Fibroblast of skin of right quadriceps (primary cell): Measurements from ENCODE around the gene FBXL13.
"Not testable (repeated sequence)": the region's sequence is repeated elsewhere in the genome, so short reads cannot be mapped to it uniquely, and the experiment has no call there.

Experiments used
- DNase-seq: peaks from one replicate; pipeline ENCODE4 v3.0.0-alpha.2; 2013

Gene FBXL13

DNA sequence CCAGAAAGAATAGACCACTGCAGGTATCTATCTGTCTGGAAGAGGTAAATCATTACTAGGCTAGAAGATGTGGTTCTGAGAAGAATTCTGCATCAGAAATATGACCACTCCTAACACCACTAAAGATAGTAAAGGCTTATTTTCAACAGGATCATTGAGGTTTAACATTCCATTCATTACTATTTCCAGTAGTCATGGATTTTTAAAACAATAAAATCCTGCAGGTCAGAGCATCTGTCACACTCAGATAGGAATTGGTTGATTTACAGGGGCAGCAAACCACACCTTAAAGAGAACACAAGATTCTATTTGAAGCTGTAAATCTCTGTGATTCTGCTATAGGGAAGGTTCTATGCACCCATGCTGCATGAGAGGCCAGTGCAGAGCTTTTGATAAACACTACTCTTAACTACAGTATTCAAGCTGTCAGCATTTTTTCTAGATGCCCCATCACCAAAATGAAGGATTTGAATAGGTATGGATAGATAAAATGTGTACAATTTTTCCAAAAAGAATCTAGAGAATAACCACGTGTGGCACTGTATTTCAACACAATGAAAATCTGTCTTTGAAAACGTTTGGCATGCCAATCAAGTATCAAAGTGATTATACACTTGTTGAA is 147.2 kb downstream of the FBXL13 start:
- peak; percentile 63 for DNase-seq

DNA sequence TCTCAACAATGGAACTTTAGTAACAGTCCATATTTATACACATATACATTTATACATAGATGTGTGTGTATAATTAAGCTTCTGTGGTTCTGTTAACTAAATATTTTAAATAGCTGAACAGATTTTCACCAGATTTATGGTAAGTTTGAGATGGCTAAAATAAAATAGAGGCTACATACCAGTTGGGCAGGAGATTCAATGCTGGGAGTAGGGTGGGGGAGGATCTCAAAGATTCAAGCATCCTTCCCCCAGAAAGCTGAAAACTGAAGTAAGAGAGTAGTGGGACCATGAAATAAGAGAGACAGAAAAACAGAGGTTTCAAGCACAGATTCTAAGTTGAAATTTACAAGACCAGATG is 147.8 kb downstream of the FBXL13 start:
- peak; percentile 63 for DNase-seq

DNA sequence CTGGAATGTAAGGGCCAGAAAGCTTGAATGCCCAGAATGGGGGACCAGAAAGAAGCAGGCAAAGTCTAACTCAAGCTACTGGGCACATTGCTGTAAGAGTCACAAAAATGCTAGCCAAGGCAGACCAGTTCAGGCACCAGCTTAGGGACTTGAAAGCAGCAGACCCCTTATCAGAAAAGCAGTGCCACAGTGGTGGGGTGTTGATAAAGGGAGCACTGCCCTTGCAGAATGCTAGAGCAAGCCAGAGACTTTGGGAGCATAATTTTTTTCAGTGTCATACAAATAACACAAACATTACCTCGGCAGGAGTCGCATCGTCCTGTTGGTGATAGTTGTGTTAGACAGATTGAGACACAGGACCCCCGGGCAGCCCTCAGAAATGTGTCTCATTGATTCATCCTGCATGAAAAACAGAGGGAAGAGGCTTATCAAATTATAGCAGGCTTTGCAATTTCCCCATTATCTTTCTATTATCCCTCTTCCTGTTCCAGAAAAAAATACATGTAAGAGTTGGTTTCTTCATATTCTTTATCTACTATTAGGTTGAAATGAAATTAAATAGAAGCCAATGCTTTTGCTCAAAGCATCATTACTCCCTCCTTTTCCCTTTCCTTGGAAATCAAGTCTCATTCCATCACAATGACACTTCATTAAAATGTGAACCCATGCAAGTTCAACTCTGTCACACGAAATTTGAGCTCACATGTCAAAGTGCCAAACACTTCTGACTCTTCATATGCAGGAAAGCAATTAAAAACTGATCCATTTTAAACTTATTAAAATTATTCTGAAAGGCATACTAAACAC is 148.4 kb downstream of the FBXL13 start:
- peak; percentile 68 for DNase-seq

DNA sequence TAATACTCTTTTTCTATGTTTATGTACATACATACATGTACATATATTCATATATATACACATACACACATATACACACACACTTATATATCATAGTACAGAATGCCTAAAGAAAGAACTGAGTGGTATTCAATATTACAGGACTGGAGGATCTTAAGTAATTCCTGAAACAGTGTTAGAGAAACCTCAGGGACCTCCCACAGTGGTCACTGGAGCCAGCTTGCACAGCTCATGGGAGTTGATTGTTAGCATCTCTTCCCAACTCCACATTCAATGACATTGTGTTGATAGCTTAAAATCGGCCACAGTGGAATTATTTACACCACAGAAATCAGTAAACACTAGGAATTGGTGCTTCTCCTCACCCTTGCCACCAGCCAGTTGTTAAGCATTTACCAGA is 155.8 kb downstream of the FBXL13 start:
- DNase-seq = no peak

DNA sequence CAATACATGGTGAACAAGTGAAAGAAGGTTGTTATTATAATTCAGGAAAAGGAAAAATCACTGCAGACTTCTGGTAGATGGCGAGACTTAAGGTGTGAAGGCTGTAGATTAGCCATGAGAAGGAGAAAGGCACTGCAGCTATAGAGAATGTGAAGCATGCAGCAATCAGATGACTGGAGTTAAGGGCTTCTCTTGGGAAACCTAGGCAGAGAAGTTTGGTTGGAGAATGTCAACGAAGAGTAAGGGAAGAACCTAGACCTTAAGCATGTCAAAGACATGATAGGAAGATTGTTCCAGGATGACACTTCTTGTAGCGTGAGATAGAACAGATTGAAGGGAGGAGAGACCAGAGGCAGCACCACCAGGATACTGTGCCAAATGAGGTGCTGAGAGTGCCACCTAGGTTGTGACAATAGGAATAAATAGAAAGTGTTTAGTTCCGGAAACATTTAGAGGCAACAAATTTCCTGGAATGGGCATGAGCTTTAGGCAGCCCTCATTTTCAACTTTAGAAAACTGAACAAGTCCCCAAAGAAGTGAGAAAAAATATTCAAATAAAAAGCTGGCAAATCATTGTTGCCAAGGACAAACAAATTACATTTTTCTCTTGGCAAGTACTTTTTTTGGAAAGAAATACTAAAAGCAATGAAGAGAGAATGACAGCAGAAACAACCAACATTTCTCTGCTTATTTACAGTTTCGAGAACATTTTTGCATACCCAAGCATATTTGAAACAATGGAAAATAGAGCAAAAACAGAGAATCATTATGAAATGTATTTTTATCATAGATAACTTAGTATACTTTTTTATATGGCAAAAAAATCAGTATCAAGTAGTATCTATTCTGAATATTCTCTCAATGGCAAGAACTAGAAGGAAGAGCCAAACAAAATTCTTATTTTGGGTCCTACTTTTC is 156.9 kb downstream of the FBXL13 start:
- no peak for DNase-seq

DNA sequence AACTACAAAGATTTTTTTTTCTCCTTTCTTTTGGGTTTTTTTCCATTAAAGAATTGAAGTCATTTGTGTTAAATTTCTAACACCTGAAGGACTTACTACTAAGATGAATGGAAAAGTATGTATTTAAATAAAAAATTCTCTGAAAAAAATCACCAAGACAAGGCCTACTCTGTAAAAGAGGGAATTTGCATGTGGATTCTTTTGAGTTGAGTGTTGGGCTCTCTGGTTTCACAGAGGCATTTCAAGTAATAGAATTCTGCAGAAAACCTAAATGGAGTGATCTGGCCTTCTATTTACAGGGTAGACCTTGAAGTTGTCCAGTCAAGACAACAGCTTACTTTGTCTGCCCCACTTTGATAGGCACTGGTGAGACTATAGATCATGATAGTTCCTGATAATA is 157.7 kb downstream of the FBXL13 start:
- DNase-seq = no peak

DNA sequence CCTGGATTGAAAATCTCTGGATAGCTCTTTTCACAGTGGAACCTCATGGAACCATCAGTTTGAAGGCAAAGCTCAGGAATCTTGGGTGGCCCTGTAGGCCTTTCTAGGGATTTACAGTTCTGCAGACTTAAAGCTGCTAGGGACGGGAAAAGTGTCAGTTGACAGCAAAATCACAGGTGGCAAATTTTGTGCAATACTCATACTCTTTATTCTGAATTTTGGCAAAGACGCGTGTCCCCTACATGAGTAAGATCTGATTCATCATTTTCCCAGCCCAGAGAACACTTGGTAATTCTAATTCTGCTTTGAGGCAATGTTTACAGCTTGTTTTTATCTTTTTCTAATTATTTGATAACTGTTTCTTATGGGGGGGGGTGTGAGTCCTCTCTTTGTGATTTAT is 158.2 kb downstream of the FBXL13 start:
- peak; percentile 71 for DNase-seq

DNA sequence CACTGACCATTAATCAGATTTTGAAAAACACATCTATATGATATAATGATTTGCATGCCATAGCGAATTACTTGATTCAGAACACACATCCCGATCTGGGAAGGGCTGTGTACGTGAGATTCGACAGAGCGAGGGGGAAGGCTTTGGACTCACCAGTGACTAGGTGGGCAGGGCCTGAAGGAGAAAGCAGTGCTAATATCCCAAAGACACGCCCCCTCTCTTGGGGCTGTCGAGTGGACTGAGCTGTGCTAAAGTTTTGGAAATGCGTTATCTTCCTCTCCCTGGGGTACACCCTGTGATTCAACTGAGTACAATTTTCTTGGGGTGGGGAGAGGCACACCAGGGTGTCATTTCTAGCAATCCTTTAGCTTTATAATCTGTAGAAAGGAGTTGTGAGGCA is 160.0 kb downstream of the FBXL13 start:
- peak; percentile 41 for DNase-seq

DNA sequence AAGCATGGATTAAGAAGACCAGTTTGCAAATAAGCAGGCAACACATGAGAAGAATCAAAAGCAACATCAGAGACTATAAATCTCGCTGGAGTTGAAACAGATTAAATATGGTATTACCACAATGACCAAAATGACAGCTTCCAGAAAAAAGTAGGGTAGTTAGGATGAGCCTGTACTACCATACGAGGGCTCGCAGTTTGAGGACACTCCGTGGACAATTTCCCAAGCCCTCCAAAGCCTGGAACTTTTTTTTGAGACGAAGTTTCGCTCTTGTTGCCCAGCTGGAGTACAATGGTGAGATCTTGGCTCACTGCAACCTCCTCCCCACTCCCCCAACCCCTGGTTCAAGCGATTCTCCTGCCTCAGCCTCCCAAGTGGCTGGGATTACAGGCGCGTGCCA is 160.8 kb downstream of the FBXL13 start:
- no peak for DNase-seq

DNA sequence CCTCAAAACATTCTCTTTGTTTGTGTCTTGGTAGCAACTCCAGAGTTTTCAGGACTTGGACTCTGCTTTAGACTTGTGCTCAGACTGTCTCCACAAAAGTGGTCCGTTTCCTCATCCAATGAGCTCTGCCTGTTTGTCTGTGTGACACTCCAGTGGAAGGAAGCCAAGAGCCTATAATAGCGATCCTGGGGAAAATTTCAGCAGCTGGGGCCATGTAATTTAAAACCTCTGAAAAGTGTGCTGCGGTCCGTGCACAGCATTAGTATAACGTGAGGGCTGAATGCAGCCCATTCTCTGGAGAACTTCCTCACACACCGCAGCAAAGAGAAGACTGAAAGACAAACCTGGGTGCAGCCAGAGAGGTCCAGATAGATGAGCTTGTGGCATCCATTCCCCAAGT is 161.9 kb downstream of the FBXL13 start, which contains the start of gene LRRC17:
Gene LRRC17, plus strand, starts transcription at position 259 of the 400 bp plus-strand sequence. CDS start 20,914 bp downstream, outside the sequence.
- peak; percentile 87 for DNase-seq

DNA sequence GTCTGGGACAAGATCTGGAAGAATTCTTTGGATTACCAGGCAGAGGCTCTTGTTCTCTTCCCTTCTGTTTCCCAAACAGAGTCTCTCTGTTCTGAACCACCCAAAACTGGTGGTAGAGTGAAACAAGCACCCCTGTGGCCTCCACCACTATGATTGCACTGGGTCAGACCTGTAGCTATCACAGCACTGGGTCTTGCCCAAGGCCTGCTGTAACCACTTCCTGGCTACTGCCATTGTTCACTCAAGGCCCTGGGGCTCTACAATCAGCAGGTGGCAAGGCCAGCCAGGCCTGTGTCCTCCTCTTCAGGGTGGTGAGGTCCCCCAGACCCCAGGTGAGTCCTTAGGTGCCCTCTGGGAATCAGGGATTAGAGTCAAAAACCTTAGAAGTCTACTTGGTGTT is 165.9 kb downstream of the FBXL13 start:
- DNase-seq = no peak

DNA sequence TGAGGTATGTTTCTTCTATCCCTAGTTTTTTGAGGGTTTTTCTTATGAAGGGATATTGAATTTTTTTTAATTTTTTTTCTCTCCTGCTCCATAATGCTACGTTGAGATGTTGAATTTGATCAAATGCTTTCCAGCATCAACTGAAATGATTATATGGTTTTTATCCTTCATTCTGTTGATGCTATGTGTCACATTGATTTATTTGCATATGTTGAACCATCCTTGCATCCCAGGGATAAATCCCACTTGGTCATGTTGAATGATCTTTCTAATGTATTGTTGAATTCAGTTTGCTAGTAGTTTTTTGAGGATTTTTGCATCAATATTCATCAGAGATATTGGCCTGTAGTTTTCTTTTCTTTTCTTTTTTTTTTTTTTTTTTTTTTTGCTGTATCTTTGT is 171.0 kb downstream of the FBXL13 start:
- not testable (repeated sequence) for DNase-seq

DNA sequence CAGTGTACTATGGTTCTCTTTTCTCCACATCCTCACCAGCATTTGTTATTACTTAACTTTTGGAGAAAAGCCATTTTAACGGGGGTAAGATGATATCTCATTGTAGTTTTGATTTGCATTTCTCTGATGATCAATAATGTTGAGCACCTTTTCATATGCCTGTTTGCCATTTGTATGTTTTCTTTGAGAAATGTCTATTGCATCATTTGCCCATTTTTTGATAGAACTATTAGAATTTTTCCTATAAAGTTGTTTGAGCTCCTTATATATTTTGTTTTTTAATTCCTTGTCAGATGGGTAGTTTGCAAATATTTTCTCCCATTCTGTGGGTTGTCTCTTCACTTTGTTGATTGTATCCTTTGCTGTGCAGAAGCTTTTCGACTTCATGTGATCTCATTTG is 172.5 kb downstream of the FBXL13 start:
- DNase-seq = not testable (repeated sequence)

DNA sequence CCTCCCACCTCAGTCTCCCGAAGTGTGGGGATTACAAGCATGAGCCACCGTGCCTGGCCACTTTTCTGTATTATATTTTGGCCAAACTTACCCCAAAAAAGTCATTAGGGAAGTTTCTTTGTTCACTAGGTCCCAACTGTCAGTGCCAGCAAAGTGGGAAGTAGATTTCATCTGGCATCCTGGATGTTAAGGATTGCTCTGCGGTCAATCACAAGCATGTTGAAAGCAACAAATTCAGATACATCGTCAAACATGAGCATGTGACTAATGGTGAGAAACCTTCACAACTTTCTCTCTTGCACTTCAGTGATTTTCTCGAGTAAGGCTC is 176.1 kb downstream of the FBXL13 start:
- DNase-seq = no peak

DNA sequence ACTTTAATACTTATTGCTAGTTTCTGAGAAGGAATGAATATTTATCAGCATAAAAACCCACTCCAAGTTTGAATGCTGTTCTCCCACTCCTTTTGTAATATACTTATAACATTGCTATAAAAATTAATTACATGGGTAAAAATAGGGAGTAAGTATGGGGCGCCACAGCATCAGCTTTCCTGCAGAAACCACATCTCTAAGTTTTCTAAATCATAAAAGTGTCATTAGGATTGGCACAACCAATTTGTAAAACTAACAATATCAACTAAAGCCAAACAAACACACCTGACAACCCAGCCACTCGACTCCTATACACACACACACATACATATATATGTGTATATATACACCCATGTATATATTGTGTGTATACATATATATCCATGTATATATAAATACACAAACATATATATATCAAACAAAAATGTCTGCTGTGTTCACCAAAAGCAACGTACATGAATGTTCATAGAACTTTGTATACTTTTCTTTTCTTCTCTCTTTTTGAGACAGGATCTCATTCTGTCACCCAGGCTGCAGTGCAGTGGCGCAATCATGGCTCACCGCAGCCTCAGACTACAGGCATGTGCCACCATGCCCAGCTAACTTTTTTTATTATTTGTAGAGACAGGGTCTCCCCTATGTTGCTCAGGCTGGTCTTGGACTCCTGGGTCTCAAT is 176.6 kb downstream of the FBXL13 start:
- no peak for DNase-seq

DNA sequence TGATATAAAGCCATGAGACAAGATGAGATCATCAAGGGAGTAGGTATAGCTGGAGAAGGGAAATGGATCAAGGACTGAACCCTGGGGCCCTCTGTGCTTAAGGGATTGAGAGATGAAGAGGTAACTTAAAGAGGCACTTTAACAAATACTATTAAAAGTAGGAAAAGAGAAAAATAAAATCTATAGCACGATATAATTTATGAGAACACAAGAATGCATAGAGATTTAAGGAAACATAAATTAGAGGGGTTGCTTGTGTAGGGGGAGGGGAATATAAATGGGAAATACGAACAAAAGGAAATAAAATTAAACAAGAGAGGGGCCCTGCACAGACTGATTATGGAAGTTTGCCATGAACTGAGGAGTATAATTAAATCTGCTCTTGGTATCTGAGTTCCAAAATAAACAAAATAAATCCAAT is 177.4 kb downstream of the FBXL13 start:
- no peak for DNase-seq

DNA sequence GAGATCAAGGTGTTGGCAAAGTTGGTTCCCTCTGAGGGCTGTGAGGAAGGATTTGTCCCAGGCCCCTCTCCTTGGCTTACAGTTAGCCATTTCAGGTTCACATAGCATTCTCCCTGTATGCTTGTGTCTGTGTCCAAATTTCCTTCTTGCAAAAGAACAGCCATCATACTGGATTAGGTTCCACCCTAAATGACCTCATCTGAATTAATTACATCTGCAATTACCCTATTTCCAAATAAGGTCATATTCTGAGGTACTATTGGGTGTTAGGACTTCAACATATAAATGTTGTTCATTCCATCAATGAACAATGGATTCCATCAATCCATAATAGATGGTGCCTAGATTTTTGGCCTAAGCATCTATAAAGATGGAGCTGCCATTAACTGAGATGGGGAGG is 178.0 kb downstream of the FBXL13 start:
- no peak for DNase-seq

DNA sequence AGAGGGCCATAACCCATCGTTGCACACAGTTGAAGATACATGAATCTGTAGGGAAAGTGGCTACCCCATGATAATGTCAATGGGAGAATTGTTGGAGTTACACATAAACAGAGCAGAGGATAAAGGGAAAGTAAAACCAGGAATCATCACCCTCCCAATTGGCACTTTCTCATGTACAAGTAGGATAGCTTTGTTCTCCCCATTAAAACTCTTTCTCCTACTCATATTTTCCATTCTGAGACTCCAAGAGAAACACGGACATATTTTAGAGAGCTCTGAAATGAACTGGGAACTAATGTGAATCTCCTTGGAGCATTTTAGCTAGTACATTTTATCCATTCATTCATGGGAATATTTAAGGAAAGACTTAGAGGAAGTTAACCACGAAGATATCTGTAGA is 179.0 kb downstream of the FBXL13 start:
- DNase-seq = no peak

DNA sequence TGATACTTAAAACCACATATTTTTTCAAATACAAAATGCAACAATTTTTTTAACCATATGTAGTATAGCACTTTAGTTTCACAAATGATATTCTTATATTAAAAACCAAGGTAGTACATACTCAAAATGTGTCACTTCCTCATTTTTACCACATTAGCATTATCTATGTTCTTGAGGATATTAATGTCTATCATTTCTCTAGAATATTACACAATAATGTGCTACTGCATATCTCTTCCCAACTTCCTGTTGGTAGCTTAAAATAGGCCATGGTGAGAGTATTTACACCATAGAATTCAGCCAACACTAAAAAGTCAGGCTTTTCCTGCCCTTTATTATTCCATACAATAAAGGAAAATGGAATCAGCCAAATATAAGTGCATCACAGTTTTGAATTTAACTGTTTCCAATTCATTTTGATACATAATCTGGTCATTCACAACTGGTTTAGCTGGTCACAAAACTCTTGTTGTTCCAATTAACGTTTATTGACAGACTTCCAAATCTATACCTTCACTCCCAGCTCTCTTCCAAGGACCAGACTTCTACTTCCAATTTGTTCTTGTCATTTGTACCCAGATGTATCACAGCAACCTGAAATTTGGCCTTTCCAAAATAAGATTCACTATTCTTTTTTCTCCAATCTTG is 181.8 kb downstream of the FBXL13 start:
- peak; percentile 27 for DNase-seq

DNA sequence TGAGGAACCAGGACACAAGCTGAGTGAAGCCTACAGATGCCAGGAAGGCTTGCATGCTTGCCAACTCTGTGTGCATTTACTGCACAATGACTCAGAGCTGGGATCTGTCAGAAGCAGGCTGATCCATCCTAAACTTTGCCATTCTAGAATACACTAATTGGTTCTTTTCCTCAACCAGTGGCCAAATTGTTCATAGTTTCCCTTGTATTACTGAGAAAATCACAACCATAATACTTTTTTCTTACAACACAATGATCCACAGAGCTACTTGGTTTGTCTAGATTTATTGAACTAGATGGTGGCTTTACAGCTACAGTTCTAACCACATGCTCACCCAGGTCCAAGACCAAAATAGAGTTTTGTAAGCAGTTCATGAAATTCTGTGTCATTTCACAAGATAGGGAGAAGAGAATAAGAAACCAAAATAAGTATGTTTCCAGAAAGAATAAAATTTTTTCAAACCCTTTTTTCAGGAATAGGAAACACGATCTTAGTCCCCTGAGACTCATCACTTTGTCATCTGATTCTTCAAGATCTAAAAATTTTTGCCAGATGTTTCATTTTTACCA is 182.8 kb downstream of the FBXL13 start:
- DNase-seq = peak; percentile 83

DNA sequence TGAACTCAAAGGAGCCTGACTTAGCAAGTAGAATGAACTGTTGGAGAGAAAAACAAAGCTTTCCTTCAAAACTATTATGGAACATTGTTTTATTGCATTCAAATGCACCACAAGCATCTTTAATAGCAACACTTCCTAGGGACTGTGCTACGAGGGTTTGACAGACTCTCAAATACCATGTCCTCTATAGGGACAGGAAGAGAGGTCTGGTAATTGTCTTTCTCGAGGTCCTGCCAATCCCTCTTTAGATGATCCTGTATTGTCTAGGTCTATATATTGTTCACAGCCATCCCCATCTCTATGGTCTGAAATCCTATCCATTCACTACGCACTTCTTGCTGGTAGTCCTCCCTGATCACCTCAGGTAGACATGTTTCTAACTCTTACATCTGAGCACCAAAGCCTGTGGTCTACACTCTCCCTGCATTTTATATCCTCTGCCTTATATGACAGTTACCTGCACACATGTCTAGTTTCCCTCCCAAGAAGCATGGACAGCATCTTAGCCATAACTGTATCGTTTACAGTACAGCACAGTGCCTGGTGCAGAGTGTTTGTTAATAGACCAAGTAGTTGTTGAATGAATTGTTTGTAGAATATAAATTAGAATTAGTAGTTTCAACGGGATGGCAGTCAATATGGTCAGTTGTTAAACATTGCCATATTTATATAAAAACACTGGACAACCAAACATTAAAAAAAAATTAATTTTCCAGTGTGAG is 183.5 kb downstream of the FBXL13 start:
- no peak for DNase-seq
